COLO668 (cell line): ENCODE results near the gene MYO10.

Experiments
- DNase-seq: peaks from one replicate; lab custom pipeline; 2025; ENCODE audit not compliant: unreplicated experiment; lab: John Stamatoyannopoulos, UW

Gene MYO10

DNA sequence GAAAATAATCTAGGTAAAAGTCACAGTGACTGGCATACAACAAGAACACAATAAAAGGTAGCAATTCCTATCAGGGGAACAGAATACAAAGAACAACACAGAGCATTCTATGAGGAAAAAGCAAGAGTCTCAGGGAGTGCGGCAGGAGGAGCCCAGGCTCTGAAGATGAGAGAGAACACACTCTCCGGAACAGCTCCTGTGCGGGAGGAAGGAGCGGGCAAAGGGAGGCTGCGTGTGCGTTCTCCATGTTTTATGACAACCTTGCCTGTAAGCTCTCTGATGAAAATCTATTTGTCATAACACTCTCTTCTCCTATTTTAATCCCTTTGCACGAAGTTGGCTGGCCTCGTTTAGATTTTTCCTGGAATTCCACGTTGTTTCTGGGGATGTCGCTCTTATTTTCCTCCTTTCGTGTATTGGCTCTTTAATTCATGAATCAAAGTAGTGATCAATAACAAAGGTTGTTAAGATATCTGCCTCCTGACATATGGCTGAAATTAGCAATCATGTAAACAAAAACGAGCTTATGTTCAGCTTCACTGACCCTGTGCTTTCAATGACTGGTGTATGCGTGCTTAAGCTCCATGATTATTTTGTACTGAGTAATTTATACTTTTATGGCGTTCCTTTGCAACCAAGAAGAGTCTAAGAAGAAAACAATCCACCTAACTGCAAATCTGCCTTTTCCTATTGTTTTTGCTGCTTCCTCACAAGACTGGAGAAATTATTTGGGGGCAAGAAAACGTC is 109.5 kb downstream of the MYO10 start:
- DNase-seq = no peak

DNA sequence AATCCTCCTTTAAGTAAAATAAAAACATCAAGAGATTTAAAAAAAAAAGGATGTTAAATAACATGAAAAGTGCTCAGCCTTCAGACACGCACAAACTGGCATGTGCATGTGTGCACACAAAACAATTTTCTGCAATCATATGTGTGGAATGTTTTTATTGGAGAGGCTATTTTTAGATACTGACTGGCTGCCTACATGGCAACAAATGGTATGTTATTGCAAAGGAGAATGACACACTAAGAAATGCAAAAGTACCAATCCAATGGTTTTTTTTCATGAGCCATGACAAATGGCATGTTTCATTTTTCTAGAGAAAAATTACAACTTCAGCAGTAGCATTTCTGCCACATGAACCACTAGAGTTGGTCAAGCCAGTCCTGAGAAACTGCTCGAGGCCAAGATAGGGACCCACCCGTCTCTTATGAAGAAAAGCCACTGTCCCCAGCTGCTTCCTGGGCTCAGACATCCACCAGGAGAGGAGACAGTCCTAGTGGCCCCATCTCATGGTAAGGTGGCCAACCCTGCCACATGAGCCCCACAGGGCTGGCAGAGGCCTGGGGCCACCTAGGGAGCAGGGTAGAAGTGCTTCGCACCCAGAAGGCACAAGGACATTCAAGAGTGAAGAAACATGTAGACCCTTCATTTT is 116.4 kb downstream of the MYO10 start:
- no peak for DNase-seq

DNA sequence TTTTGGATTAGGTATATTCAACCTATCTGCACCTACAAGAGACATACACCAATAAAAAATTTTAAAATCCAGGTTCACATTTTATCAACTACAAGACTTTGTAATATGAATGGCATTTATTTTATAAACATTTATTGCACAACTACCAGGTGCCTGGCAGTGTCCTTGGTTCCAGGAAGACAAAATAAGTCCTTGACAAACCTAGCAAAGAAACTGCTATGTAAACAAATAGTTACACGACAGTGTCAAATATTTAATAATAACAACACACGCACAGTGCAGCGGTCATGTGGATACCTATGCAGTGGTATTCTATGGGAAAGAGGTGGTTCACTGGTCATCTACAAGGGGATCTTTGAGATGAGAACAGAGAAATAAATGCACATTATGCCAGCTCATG is 120.7 kb downstream of the MYO10 start:
- no peak for DNase-seq

DNA sequence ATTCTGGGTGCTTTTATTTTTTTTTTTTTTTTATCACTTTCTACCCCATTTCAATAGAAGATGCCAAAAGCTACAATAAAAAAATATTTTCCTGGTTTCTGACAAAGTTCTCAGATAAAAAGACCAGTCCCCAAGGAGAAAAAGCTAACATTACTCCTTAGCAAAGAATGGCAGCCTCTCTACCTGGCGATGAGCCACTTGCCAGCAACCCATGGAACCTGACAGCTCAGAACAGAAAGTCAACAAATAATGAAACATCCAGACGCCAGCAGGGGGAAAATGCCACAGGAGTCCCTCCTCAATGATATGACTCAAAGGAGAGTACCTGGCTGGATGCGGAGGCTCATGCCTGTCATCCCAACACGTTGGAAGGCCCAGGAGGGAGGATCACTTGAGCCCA is 123.2 kb downstream of the MYO10 start:
- DNase-seq = peak; percentile 13

DNA sequence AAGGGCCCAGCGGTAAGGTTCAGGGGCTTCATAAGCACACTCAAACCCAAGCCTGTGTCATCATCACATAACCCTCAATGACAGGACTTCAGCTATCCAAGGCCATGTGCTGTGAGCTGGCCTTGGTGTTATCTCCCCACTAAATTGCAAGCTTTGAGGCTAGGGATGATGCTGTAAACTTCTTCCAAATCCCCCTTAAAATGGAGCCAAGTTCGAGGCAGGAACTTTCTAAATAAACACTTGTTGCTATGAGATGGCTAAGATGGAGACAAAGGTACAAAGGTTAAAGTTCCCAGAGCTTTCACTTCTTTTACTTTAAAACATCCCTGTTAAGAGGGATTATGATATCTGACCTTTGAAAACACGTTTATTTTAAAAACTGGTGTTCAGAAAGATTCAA is 123.6 kb downstream of the MYO10 start:
- no peak for DNase-seq

DNA sequence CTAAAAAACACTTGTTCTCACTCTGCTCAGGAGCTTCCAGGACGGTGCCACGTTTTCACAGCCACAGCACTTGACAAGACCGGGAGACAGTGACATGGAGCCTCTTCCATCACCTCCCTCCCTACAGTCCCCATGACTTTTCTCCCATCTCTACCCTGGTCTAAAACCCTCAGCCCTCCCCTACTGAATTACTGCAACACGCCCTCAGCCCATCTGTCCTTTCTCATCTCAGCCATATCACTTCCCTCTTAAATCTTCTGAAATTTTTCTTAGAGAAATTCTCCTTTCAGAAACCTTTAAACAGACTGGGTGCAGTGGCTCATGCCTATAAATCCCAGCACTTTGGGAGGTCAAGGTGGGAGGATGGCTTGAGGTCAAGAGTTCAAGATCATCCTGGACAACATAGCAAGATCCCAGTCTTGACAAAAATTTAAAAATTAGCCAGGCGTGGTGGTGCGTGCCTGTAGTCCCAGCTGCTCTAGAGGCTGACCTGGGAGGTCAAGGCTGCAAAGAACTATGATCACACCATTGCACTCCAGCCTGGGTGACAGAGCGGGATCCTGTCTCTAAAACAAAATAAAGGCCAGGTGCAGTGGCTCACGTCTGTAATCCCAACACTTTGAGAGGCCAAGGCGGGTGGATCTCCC is 125.8 kb downstream of the MYO10 start:
- no peak for DNase-seq

DNA sequence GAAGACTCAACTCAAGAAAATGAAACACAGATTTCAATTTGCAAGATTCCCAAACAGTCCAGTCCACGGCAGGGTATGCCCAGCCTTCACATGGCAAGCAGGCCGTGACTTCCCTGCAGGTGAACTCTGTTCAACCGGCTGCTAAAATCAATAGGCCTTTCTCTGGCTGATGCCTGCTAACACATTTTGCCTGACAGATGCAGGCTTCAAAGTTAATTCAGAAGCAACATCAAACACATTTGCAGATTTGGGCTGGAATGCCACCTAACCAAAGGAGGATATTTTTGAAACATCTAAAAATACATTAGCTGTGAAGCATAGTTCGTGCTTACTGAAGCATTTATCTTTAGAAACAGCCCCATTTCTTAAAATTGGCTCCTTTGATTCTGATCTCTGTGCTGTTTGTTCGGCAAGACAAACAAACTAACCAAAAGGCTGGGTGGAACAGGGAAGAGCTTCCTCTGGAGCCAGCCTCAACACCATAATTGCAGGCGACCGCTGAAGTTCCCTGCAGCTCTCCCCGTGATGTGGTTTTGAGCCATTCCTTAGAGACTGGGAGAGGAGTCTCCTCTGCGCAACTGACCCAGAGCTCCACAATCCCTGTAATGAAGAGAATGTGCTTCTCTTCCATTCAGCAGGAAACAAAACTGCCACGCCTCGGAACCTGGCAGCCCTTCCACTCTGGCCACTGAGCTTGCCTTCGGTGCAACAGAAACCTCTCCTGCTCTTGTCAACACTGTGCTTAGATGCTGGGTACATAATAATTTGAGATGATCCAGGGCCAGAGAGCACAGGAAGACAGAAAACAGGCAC is 126.5 kb downstream of the MYO10 start:
- DNase-seq = no peak

DNA sequence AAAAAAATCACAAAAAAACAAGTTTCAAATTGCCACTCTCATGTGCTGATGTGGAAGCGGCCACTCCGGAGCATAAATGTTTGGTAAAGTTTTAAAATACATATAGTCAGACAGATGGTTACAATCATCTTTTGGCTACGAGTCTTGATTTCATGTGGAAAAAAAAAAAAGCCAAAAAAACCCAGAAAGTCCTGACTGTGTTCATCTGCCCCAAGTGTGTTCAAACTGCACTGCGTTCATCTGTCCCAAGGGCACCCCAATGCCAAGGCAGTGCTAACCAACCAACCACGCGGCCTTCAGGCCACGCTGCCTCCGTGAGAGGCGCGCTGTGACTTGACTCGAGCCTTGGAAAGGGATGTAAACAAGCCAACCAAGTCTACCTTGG is 127.1 kb downstream of the MYO10 start:
- DNase-seq = no peak

DNA sequence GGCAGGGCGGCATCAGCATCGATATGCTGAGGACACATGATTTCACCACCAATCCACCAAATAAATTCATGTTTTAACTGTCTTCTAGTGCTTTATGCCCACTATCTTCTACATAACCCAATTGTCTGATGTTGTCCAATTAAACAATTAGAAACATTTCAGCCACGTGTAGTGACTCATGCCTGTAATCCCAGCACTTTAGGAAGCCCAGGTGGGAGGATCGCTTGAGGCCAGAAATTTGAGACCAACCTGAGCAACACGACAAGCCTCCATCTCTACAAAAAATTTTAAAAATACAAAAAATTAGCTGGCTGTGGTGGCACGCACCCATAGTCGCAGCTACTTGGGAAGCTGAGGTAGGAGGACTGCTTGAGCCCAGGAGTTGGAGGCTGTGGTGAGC is 128.1 kb downstream of the MYO10 start:
- DNase-seq = no peak

DNA sequence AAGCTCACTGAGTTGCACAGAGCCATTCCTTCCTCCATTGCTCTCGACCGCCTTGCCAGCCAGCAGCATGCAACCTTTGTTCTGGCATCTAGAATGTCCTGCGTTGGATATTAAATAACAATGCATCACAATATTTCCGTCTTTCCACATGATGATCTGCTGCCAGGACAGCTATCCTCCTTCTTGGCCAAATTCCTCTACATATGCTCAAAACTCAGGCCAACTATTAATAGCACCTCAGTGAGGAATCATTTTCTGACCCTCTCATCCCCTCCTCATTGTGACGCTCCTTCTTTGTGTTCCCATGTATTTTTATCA is 128.6 kb downstream of the MYO10 start:
- no peak for DNase-seq

DNA sequence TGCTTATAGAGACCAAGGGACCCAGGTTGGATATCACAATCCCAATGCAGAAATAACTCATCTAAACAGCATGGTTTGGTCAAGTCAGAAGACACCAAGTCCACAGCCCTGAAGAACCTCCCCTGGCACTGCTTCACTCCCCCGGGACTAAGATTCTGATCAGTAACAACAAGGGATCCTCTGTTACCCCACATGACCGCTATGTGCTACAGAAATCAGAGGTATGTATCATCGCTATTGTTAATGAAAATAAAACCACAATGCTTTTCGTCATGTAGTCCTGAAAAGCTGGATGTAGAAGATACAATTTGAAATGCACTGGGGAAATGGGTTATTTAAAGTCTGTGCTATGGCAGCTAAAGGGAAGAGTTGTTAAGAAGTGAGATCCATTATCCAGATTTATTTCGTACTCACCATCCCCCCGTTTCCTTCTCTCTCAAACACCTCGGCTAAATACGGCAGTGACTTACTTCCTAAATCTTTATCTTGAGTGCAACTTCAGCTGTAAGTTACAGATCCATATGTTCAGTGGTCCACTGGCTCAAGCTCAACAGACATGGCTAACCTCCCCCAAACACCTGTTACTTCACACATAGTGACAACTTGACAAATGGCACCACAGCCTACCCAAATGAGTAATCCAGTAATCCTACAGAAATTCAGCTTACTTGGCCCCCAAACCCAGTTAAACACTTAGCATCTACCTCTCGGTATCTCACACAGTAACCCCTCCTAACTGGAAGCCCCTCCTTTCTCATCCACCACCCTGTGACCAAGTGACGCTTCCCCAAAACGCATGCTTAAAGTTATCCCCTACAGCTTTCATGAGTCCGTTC is 129.2 kb downstream of the MYO10 start:
- no peak for DNase-seq

DNA sequence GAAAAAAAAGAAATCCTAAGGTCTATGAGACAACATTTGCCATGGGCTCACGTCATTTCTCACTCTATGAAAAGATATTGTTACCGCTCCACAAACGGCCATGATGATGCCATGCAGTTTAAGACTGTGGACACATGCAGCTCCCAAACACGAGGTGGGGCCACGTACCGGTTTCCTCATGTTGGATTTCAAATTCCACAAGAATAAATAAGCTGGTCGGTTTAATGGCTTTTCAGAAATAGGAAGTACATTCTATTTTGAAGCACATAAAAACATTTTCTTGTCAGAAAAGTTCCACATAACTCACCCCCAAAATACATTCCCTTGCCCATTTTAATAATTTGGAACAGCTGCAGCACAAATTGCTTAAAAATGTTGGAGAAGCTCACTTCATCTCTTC is 130.6 kb downstream of the MYO10 start:
- DNase-seq = no peak

DNA sequence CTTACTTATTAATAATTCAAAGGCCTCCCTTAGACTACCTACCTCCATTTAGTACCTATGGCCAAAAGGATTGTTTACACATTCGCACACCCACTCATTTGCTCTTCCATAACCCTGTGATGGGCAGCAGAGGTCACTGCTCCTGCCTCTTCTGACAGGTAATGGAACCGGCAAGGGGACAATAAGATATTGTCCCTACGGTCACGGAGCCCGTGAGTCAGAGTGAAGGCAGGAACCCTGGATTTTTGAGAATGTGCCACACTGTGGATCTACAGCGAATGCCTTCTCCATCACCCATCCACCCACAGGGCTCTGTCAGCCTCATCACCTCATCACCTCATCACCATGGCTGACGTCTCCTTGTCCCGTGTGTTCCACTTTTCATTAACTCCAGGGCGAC is 132.3 kb downstream of the MYO10 start:
- no peak for DNase-seq

DNA sequence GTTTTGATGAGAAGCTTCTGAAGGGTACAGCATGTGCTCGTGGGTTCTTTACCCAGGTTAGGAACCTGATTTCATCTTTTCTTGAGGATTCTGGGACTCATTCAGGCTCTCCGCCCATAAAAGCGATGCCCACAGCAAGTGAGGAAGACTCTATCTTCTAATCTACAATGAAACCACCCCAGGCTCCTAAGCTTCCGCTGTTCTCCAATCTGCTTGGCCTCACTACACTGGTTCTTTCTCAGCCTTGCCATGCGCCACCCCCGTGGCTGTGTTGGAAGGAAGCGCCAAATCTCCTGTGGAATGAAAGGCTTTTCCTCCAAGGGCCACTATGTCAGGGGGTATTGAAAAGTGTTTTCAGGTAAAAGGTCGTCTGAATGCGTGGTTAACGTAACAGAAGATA is 135.6 kb downstream of the MYO10 start:
- DNase-seq = no peak

DNA sequence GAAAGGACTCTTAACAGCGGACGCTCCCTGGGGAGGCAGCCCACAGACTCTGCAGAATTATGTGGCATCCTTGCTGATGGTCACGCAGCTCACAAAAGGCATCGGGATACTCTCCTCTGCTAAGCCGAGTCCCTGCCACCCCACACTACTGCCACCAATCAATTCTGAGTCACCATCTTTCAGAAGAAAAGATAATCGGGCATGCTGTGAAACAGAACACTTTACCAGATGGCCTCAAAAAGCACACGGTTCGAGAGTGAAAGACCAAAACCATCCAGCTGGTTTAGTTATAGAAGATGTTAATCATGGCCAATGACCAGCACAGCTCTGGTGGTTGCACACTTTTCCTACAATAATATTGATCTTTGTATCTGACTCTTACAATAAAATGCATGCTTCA is 136.3 kb downstream of the MYO10 start:
- no peak for DNase-seq

DNA sequence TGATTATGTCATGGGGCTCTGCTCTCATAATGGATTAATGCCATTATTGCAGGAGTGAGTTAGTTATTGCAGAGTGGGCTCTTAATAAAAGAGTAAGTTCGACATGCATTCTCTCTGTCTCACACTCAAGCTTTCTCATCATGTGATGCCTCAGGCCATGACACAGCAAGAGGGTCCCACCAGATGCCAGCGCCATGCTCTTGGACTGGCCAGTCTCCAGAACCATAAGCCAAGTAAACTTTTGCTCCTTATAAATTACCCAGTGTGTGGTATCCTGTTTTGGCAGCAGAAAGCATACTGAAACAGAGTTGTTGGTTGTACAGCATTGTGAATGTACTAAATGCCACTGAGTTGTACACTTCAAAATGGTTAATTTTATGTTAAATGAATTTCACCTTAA is 138.1 kb downstream of the MYO10 start:
- DNase-seq = no peak

DNA sequence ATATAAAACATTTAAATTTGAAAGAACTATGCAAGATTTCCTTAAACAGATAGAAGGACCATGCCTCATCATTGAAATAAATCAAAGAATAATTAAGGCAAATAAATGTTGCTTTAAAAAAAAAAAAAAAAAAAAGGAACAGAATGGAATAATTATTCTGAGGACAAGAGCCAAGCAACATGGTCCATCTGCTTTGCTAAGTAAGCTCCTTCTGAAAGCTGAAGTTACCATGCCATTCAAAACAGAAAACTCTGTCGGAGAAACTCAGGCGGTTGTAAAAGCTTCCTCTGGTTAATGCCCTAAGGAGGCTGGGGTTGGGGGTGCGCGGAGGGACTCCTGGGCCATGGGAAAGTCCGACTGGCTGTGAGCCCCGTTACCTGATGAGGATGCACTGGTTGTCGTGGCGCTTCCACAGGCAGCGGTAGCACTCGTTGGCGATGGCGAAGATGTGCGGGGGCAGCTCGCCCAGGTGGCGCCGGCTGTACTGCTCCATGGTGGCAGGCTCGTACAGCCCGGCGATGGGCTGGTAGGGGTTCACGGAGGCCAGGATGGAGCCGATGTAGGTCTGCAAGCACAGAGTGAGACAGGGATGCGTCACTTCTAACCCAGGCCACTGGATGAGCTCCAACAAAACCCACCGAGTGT is 141.7 kb downstream of the MYO10 start:
- DNase-seq = no peak

DNA sequence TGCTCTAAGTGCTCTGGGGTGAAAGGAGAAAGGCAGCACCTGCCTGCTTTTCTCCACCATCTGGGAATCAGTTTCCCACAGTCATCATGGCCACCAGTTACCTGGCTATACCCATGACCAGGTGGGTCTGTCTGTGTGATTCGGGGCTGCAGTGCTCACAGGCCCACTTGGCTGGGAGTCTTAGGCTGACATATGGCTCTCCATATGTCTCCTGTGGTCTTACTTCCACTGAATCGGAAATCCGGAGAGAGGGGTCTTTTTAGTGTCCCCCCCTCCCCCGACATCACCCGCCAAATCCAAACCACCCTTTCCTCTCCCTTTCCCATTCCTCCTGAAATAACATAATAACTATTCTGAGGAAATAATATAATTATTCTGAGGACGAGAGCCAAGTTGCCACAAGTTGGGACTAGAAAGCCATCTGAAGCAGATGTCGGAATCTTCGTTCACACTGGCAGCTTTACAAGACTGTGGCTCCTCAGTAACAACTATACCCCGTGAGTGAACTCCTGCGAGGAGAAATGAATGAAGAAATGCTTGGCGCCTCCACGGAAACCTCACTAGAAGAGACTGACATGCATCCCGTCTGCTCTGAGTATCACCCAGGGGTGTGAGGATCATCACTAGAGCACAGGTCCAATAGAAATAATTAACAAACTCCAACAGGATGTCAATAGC is 143.4 kb downstream of the MYO10 start:
- DNase-seq = no peak

DNA sequence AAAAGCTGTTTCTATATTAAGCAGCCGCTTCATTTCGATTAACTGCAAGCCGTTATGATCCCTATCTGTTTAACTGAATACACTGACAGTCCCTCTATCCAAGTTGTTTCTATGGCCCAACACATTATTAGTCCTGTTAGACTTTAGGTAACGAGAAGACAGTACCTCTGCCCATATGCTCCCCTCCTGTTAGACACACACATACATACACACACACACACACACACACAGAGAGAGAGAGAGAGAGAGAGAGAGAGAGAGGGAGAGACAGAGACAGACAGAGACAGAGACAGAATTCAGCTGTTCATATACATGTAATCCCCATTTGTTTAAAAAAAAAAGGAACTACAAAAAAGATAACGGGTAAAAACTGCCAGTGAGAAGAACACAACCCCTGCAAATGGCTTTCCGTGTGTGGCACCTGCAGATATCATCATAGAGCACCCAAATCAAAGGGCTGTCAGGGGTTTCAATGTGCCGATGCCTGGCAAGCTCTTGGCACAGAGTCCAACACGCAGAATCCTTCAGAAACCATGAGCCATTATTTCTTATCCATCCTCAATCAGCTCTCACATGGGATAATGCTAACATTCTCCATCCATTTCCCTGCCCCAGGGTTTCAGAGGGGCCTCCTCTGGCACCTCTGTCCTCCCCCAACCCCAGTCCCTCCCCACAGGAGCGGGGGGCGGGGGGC is 144.0 kb downstream of the MYO10 start:
- DNase-seq = no peak
